NCI-H1092 (cell line): ENCODE measurements around the gene LIPC.

Experiments
- DNase-seq: peaks from one replicate; lab custom pipeline; 2025; lab: John Stamatoyannopoulos, UW

LIPC gene

DNA sequence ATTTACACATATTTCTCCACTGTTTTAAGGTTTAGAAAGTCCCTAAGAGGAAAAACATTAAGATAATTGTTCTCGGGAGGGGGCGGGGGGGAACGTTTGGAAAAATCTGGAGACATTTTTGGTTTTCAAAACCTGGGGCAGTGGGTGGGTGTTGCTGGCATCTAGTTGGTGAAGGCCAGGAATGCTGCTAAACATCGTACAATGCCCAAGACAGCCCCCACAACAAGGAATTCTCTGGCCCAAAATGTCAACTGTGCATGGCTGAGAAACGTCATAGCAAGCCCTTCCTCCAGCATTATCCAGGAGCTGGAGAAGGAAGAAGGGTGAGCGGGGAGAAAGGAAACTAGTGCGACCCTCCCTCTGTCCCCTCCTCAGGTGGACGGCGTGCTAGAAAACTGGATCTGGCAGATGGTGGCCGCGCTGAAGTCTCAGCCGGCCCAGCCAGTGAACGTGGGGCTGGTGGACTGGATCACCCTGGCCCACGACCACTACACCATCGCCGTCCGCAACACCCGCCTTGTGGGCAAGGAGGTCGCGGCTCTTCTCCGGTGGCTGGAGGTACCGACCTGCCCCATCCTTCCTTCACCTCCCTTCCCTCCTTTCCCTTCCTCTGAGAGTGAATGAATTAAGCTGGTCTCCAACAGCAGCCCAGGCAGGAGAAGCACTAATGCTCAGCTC, 109.8 kb downstream of the LIPC start:
- DNase-seq = no peak

DNA sequence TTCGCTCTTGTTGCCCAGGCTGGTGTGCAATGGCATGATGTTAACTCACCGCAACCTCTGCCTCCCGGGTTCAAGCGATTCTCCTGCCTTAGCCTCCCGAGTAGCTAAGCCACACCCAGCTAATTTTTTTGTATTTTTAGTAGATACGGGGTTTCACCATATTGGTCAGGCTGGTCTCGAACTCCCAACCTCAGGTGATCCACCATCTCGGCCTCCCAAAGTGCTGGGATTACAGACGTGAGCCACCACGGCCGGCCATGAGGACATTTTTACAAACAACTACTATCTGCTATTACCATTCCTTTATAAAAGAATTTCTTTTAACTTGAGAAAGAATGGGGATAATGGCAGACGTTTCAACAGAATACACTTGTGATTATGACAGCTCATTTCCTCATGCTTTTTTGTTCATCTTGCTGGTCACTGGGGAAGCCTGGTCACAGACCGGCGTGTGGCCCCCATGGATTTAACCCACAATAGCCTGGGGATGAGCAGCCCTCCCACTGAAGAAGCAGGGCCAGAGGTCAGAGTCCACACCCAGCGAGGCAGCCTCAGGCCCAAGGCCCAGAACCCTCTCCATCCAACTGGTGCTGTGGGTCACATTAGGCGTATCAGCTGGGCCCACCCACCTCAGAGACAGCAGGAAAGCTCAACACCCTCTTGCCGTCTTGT, 112.0 kb downstream of the LIPC start:
- DNase-seq = no peak

DNA sequence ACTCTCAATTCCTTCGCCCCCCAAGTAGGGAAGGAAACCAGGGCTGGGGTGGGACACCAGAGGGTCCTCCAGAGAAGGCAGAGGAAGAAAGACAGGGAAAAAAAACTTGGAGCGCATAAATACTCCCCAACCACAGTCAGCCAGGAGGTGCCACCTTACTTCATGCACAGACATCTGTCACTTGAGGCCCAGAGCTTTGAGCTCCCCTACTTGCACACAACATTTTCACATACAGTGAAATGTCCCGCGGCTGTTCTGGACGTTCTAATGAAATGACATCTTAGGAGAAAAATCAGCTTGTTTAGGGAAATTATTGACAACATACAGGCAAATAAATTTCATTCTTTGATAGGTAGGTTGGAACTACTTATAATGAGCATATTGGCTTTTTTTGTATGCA, 113.0 kb downstream of the LIPC start:
- DNase-seq = no peak

DNA sequence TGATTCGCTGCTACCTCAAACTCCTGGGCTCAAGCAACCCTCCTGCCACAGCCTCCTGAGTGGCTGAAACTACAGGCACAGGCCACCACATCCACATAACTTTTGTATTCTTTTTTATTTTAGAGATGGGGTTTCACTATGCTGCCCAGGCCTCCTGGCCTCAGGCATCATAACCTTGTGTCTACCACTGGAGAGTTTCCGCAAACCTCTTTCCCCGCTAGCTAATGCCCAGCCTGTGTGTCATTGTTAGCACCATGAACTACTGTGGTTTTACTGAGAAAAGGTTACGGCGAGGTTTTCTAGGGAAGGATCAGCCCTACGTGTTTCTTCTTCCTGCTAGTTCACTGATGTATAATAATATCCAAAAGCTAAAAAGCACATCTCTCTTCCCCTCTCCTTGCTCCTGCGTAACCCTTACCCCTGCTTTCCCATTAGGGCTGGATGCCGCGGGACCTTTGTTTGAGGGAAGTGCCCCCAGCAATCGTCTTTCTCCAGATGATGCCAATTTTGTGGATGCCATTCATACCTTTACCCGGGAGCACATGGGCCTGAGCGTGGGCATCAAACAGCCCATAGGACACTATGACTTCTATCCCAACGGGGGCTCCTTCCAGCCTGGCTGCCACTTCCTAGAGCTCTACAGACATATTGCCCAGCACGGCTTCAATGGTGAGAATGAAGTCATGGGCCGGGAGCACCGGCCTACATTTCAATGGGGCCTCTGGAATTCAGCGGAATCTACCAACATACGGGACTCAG, 113.7 kb downstream of the LIPC start:
- DNase-seq = no peak

DNA sequence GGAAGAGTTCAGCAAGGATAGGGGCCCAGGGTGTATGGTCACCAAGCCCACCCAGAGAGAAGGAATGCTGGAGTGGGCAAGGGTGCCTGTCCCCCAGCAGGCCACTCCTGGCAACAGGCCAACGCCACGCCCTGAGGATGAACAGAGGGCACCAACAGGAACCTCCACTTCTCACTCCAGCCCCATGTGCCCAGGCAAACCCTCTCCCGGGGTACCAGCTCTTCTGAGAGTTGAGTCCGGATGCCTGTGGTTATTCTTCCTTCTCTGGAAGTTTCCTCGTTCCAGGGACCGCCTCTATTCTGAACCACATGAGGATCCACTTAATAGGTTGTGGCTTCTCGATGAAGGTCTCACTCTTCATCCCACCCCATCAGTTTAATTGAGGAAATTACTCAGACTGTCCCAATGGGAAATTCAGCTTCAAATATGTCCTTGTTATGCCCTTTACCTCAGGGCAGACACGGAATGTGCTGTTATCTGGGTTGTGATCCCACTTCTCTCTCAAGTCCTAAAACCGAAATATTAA, 114.3 kb downstream of the LIPC start:
- DNase-seq = no peak

DNA sequence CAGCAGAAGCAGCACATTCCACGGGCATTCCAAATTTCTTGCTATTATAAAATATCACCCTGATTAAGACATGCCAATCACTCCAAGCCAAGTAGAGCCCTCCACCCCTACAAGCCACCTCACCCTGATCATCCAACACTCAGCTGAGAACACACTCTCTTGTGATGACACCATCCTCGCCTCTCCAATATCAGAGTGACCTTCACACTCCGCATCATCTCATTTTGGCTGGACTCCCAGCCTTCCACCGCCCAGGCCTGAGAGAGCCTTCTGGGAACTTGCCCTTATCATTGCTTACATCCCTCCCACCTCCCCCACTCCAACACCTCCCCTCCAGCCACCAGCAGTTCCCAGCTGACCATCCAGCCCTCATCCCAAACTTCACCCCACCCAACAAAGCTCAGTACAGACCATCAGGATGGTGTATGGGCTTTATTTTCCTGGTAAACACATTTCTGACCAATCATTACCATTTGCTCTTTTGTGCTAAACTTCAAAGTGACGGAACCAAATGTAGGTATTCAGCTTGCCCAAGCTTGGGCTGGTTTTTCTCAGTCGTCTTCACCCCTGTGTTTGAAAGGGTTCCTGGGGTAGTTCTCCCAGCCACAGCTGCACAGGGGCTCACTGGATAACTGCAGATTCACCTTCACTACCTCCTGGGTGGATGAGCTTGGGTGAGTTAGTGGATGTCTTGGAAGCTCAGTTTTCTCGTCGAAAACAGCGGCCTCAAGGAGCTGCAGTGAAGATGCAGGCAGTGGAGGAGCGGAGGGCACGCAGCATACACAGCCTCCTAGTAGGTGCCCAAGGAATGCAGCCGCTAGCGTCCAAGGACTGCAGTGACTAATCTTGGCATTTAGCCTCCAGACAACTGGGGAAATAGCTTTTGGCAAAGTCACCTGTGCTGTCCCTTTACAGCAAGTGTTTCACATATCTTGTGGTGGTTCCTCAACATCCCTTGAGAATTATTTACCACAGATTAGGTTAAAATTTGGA, 115.1 kb downstream of the LIPC start:
- DNase-seq = no peak

DNA sequence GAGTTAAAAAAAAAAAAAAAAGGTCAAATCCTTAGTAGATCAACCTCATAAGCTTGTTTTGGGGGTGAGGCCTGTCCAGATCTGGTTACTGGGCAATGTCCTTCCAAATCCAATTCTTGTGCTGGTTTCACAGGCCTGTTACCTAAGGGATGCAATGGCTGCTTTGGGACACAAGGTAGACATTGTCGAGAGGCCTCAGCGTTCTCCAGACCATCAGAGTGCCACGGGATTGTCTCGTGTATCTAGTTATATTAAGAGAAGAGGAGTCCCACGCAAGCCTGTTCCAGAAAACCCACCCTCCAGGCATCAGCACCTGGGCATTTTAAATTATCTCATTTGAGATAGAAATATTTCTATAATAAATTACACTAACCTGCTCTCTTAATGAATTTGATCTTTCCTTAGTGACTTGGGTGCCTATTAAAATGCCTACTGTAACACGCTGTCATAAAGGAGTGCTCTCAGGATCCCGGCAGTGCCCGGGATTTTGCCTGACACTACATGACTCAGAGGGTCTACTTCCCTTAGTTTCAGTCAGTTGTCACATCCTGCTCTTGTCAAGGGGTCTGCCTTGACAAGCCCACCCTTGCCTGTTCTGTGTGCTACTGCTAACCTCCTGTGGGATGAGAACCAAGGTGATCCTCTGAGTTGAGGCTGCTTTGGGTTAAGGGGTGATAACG, 116.0 kb downstream of the LIPC start:
- no peak for DNase-seq

DNA sequence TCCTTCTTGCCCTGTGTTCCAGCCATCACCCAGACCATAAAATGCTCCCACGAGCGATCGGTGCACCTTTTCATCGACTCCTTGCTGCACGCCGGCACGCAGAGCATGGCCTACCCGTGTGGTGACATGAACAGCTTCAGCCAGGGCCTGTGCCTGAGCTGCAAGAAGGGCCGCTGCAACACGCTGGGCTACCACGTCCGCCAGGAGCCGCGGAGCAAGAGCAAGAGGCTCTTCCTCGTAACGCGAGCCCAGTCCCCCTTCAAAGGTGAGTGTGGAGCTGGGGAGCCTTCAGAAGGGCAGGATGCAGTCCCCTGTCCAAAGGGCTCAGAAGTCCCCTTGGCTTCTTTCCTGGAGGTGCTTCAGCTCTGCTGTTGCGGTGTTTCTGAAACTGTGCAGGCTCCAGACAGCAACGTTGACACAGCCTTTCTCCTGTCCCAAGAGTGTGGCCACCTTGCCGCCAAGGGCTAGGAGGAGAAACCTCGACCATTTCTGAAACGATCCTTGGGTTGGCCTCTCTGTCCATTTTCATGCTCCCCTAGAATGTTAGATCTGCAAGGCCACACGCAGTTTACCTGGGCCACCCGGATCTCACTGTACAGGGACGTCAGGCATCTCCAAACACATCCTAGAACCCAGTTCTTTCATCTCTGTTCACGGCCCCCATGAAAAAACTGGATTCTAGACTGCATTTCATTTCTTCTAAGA, 116.7 kb downstream of the LIPC start:
- no peak for DNase-seq

DNA sequence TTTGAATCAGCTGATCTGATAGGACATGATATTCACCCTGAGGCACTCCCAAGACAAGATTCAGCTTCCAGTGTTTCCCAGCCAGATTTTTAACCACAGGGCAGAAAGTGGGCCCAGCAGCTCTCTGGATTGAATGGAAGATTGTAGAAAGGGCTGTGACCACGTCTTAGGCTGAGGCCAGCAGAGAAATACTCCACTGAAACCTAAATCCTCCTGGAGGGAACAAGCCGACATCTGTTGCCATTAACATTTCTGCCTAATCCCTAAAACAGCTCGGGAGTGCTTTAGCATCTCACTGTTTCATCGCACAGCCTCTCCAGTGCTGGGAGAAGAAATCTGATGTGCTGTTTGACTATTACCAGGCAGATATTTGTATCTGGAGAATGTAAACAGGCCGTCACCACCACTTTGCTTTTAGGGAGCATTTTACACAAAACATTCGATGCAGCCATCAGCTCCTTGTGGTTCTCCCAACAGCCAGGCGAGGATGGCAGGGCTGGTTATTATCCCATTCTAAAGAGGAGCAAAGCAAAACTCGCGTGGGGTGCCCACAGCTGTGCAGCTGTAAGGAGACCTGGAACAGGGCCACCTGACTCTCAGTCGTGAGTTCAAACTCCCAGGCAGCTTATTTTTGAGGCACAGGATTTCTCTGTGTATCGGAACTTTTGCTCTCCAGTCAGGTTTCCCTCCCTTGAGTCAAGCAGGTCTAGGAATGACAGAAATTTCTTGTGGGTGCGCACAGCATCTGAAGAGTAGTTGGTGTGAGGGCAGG, 117.4 kb downstream of the LIPC start:
- DNase-seq = no peak

DNA sequence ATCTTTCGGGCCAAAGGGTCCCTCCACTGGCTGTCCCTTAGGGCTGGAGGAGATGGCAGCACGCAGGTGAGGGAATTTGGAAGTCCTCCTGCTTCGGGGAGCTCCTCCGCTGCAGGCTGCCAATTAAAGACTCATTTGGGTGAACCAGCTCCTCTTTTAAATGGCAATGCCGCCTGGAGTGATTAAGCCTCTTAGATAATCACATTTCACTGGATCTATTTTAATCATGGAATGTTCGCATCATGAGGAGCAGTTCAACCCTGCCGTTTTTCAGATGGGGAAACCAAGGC, 117.9 kb downstream of the LIPC start:
- DNase-seq = no peak

DNA sequence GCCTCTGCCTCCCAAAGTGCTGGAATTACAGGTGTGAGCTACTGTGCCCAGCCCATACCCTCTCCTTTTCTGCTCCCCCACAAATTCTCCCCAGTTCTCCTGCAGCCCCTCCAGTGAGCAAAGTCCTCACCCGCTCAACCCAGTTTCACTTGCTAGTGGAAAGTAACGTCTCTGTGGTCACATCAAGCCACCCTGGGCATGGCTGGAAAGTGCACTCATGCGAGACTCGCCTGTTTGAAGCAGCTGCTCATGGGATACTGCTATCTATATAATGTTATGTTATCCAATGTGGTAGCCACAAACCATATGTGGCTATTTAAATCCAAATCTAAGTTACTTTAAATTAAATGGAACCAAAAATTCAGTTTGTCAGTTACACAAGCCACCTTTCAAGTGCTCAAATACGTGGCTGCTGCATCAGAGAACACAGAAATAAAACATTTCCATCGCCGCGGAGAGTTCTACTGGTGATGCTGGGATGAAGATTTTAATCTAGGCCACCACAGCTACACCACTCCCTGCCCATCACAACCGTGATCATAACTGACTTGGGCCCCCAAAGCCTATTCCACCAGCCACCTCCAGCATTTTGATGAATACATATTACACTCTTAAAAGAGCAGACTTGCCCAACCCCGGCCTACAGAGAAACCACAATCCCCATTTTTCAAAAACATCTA, 119.4 kb downstream of the LIPC start:
- DNase-seq = no peak

DNA sequence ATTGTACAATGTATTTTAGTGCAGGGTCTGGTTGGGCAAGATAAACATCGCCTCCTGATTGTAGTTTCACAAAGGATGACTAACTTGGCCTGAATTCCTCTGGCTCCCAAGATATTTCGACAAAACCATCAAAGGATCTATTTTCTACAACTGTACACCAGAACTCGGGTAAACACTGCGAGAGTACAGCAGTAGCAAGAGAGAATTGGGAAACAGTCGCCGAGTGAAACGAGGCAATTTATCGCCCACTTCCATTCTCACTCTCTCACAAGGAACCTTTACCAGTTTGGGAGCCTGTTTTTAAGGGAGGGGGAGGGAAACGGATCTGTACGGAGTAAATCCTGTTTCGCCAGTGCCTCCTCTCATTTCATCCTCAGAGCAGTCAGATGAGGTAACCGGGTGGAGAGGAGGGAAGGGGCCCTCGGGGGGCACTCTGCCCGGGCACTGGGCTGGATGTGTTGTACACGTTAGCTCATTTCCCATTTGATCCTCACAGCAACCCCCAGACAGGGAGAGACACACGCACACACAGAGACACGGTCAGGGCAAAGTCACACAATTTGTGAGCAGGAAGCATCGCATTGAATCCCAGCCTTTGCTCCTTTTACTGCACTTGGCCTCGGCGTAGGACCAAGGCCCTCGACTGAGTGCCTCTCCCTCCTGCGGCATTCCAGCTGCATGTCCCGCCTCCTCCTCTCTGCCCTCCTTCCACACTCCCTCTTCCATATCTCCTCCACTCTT, 120.1 kb downstream of the LIPC start:
- no peak for DNase-seq

DNA sequence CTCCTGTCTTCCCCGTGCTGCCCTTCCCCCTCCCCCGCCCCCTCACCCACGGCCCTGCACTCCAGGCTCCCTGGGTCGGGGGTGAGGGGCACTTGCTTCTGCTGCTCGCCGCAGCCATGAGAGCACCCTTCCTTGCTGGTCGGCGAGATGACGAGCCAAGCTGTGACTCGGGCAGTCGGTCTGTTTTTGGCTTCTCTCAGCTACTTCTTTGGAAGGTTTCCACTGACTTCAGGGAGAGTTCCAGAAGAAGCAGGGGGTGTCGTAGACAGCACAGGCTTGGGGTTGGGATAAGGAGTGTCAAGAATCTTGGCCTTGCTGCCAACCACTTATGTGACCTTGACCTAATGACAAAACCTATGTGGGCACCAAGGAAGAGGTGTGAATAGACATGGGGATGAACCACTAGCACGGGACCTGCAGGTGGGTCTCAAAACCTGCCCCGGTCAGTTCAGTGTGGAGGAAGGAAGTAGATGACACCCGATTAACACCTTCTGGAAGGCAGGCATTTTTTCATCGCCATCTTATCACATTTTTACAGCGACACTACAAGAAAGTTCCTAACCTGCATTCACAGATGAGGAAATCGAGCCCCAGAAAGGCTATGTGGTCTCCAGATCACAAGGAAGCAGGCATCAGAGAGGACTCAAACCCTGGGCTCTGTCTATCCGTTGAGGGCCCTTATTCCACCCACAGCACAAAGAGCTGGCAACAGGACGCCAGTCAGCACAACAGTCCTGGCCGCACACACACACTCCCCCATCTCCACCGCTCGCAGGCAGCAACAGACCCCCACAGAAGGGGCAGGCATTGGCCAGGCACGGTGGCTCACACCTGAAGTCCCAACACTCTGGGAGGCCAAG, 120.9 kb downstream of the LIPC start:
- DNase-seq = no peak

DNA sequence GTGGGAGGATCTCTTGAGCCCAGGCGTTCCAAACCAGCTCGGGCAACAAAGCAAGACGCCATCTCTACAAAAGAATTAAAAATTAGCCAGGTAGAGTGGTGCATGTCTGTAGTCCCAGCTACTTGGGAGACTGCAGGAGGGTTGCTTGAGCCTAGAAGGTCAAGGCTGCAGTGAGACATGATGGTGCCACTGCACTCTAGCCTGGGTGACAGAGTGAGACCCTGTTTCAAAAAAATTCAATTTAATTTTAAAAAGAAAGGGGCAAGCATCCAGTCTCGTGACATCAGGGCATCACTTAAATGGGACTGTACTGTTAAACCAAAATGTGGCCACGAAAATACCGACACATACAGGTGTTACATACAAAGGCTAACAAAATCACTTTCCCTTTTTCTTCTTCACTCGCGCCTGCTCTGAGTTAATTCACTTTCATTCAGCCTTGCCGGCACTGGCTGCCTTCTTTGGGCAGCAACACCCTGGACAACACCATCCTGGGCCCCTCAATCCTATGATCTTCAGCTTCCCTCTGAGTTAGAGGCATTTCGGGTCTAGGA, 121.7 kb downstream of the LIPC start:
- DNase-seq = no peak

DNA sequence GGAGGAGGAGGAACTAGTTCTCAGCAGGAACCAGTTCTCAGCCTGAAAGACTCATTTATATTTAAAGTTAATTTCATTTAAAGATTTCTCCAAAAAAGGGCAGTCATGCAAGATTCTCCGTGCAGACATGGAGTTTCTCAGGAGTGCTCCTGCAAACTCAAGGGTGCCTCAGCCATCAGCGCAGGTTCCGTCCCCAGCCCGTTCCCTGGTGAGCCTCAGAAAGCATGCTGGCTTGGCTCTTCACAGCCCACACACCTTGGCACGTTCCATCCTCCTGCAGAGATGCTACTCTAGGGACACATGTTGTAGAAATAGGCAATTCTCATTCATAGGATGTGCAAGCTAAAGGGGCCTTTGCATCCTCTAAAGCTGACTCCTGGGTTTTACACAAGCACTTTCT, 123.0 kb downstream of the LIPC start:
- DNase-seq = no peak

DNA sequence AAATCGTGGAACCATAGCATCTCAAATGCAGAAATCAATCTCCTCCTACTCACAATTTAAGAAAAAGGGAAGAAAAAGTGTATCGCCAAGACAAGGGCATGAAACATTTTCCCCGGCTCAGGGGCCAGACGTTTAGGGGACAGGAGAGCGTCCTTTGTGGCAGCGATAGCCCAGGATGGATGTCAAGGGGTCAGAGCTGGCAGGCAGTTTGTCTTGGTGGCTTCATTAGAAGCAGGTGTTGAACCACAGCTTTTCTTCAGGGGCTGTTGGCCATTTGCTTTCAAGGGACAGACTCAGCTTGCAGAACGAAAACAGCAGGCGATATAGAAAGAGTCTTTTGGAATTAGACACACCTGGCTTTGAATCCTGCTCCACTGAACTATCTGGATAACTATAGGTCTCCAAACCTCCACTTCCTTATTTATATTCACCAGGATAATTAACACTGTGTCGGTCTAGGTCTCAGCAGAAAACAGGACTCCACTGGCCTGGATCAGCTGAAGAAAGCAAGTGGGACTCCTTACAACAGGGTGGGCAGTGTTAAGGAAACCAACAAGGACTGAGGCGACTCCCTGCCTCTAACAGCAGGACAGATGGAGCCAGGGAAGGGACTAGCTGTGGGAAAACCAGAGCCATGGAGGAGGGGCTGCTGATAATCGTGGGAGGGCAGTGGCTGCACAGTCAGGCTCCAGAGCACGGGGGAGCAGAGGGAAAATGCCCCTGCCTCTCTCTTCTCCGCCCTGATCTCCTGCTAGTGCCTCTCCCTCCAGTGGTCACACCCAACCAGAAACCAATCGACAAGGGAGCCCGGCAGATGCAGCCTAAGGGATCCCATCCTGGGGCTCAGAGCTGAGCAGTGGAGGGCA, 123.6 kb downstream of the LIPC start:
- no peak for DNase-seq

DNA sequence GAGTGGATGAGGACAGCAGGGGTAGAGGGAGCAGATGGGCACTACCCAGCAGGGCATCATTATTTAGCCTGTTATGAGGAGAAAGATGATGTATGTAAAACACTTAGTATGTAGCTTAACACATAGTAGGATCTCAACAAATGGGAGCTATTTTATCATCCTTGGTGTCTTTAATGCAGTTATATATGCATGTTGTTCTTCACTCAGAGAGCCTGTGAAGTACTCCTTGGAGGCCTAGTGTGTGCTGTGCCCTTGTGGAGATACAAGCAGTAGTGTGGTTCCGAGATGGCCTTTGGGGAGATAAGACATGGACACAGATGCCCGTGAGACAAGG, 124.2 kb downstream of the LIPC start:
- DNase-seq = no peak
